GM21786 (cell line): ENCODE results near the gene XDH.
A peak's percentile ranks its signal among the peaks of the same experiment; 100 is the strongest.

Experiments
- ATAC-seq: cut with Tn5 transposase; IDR thresholded peaks from one replicate; pipeline ENCODE4 v1.9.1; 2021; ENCODE audit not compliant: unreplicated experiment

The XDH gene

GRCh38 chr2:31366733-31367132, 47.8 kb downstream of the XDH start:
- ATAC-seq, result no peak

- no peak for ATAC-seq
Measured at GRCh38 chr2:31365834-31366505, 48.6 kb downstream of the XDH start.

- ATAC-seq, result no peak
Measured at GRCh38 chr2:31365348-31365747, 49.2 kb downstream of the XDH start.

- ATAC-seq, result no peak
Measured at GRCh38 chr2:31363956-31364750, 50.4 kb downstream of the XDH start.

- ATAC-seq, result no peak
Measured at GRCh38 chr2:31362581-31362980, 52.0 kb downstream of the XDH start.

GRCh38 chr2:31359229-31359628, 55.3 kb downstream of the XDH start:
- ATAC-seq, result no peak

- ATAC-seq, result no peak
Measured at GRCh38 chr2:31354837-31355236, 59.7 kb downstream of the XDH start.

GRCh38 chr2:31353179-31353578, 61.4 kb downstream of the XDH start:
- no peak for ATAC-seq

GRCh38 chr2:31349684-31350083, 64.9 kb downstream of the XDH start:
- no peak for ATAC-seq

- ATAC-seq, result no peak
Measured at GRCh38 chr2:31349160-31349559, 65.4 kb downstream of the XDH start.

- no peak for ATAC-seq
Measured at GRCh38 chr2:31348618-31349017, 65.9 kb downstream of the XDH start.

- no peak for ATAC-seq
Measured at GRCh38 chr2:31347750-31348149, 66.8 kb downstream of the XDH start.

GRCh38 chr2:31347319-31347718, 67.2 kb downstream of the XDH start:
- no peak for ATAC-seq

- ATAC-seq, result no peak
Measured at GRCh38 chr2:31344447-31344846, 70.1 kb downstream of the XDH start.

GRCh38 chr2:31341351-31341750, 73.2 kb downstream of the XDH start:
- no peak for ATAC-seq

- ATAC-seq, result no peak
Measured at GRCh38 chr2:31339696-31340095, 74.8 kb downstream of the XDH start.

GRCh38 chr2:31337860-31338259, 76.7 kb downstream of the XDH start:
- ATAC-seq, result no peak

GRCh38 chr2:31337197-31337596, 77.3 kb downstream of the XDH start:
- no peak for ATAC-seq

- no peak for ATAC-seq
Measured at GRCh38 chr2:31335921-31336585, 78.5 kb downstream of the XDH start.

- ATAC-seq, result no peak
Measured at GRCh38 chr2:31334311-31335026, 80.1 kb downstream of the XDH start.

GRCh38 chr2:31333527-31334183, 80.9 kb downstream of the XDH start:
- ATAC-seq, result peak; percentile 90
